Osteoblast (primary cell): ENCODE results near the gene SHROOM2. TPM values are rescaled to one million over a fixed set of nuclear protein-coding genes. Genes with fewer than 3 reads are reported as not detected.
A peak's percentile ranks its signal among the peaks of the same experiment; 100 is the strongest.

Experiments
- DNase-seq: peaks from one replicate; pipeline ENCODE4 v3.0.0; 2011; ENCODE audit warnings: low spot score, mixed read lengths; ENCODE audit not compliant: insufficient read length; ENCODE audit errors: missing footprints
- H2AFZ ChIP-seq: 2 replicates; pipeline ENCODE4 v1.6.0; 2011; ENCODE audit warnings: mild to moderate bottlenecking, low read length
- H3K27ac ChIP-seq: 2 replicates; pipeline ENCODE4 v1.5.1; 2011; ENCODE audit warnings: mild to moderate bottlenecking, low read depth, low read length, moderate library complexity
- H3K27me3 ChIP-seq: 2 replicates; pipeline ENCODE4 v1.6.0; 2012; ENCODE audit warnings: mild to moderate bottlenecking, control low read depth, inconsistent platforms, low read length, moderate library complexity; ENCODE audit not compliant: insufficient read depth
- H3K36me3 ChIP-seq: 2 replicates; pipeline ENCODE4 v1.5.1; 2011; ENCODE audit warnings: mild to moderate bottlenecking, low read length, control low read depth, moderate library complexity; ENCODE audit not compliant: insufficient read depth
- H3K4me1 ChIP-seq: 2 replicates; pipeline ENCODE4 v1.5.1; 2011; ENCODE audit warnings: mild to moderate bottlenecking, low read length, control low read depth, moderate library complexity; ENCODE audit not compliant: insufficient read depth
- H3K4me2 ChIP-seq: 2 replicates; pipeline ENCODE4 v1.6.0; 2011; ENCODE audit warnings: mild to moderate bottlenecking, low read length; ENCODE audit not compliant: insufficient read depth
- H3K4me3 ChIP-seq: fragments of 200-600 bp; sonication (generic); 3 replicates; pipeline ENCODE4 v1.5.1; 2012; ENCODE audit warnings: mild to moderate bottlenecking, low read length, inconsistent platforms; ENCODE audit not compliant: insufficient read depth
- H3K79me2 ChIP-seq: 2 replicates; pipeline ENCODE4 v1.6.0; 2012; ENCODE audit warnings: mild to moderate bottlenecking, low read length, control low read depth, inconsistent platforms; ENCODE audit not compliant: insufficient read depth
- H3K9me3 ChIP-seq: 2 replicates; pipeline ENCODE4 v1.5.1; 2011; ENCODE audit warnings: low read depth, low read length, control low read depth
- H4K20me1 ChIP-seq: 2 replicates; pipeline ENCODE4 v1.6.0; 2012; ENCODE audit warnings: mild to moderate bottlenecking, low read length, control low read depth; ENCODE audit not compliant: insufficient read depth
- CTCF ChIP-seq: IDR thresholded peaks from 2 replicates; pipeline ENCODE4 v1.5.1; 2011; ENCODE audit warnings: mild to moderate bottlenecking, low read depth, low read length, moderate library complexity; ENCODE audit errors: extremely low read depth
- total RNA-seq: library from RNA; depleted of rRNA; stranded (reverse); fragments of >200 nt; gene quantifications from 2 replicates; pipeline ENCODE4 v1.2.3, GENCODE V29; 2012

Gene SHROOM2
- total RNA-seq, 1 donor, result 8.0 TPM

- Histone ChIP-seq H3K4me1 (no peaks in the 10 kb centered on the region), H3K27ac (no peak overlapping the region), H3K27me3 (no peaks in the 10 kb centered on the region), H3K4me3 (no peak overlapping the region), H3K79me2 (no peaks in the 10 kb centered on the region), H3K36me3 (no peaks in the 10 kb centered on the region), H3K4me2 (no peak overlapping the region), H2AFZ (no peak overlapping the region), H3K9me3 (no peaks in the 10 kb centered on the region), H4K20me1 (no peaks in the 10 kb centered on the region)
- DNase-seq, result no peak
- no peak for TF ChIP-seq CTCF
Observed at GRCh38 chrX:9980401-9980800, 194.2 kb downstream of the SHROOM2 start.

- H2AFZ ChIP-seq, result no peak overlapping the region
- no peaks in the 10 kb centered on the region for H4K20me1 ChIP-seq
- H3K4me1 ChIP-seq, result no peaks in the 10 kb centered on the region
- TF ChIP-seq CTCF, result no peak
- H3K79me2 ChIP-seq, result no peaks in the 10 kb centered on the region
- no peak overlapping the region for H3K27ac ChIP-seq
- H3K4me3 ChIP-seq, result no peak overlapping the region
- DNase-seq, result no peak
- no peak overlapping the region for H3K4me2 ChIP-seq
- no peaks in the 10 kb centered on the region for H3K27me3 ChIP-seq
- no peaks in the 10 kb centered on the region for H3K36me3 ChIP-seq
- no peaks in the 10 kb centered on the region for H3K9me3 ChIP-seq
Observed at GRCh38 chrX:9980927-9981326, 194.7 kb downstream of the SHROOM2 start.

GRCh38 chrX:9983441-9983840 lies 197.2 kb downstream of the SHROOM2 start:
- Histone ChIP-seq H4K20me1 (no peaks in the 10 kb centered on the region), H3K36me3 (no peaks in the 10 kb centered on the region), H3K27me3 (no peaks in the 10 kb centered on the region), H3K27ac (no peak overlapping the region), H3K9me3 (no peaks in the 10 kb centered on the region), H2AFZ (no peak overlapping the region), H3K4me1 (no peaks in the 10 kb centered on the region), H3K4me3 (no peak overlapping the region), H3K79me2 (no peaks in the 10 kb centered on the region), H3K4me2 (no peak overlapping the region)
- DNase-seq, result no peak
- TF ChIP-seq CTCF, result no peak

GRCh38 chrX:9983846-9984245 lies 197.6 kb downstream of the SHROOM2 start:
- H3K9me3 ChIP-seq, result no peaks in the 10 kb centered on the region
- H4K20me1 ChIP-seq, result no peaks in the 10 kb centered on the region
- H3K4me2 ChIP-seq, result no peak overlapping the region
- H3K27ac ChIP-seq, result no peak overlapping the region
- H3K79me2 ChIP-seq, result no peaks in the 10 kb centered on the region
- H3K27me3 ChIP-seq, result no peaks in the 10 kb centered on the region
- peak; percentile 47 for DNase-seq
- H3K36me3 ChIP-seq, result no peaks in the 10 kb centered on the region
- H2AFZ ChIP-seq, result no peak overlapping the region
- H3K4me1 ChIP-seq, result no peaks in the 10 kb centered on the region
- no peak overlapping the region for H3K4me3 ChIP-seq
- TF ChIP-seq CTCF, result no peak
